DOHH2 (cell line): ENCODE data around the gene ALK.

Experiments used
- H3F3A ChIP-seq: fragments of 200-600 bp; sonication (generic), shearing (Covaris generic); 2 replicates; pipeline ENCODE4 v1.6.0; 2016; ENCODE audit warnings: antibody characterized with exemption, mild to moderate bottlenecking; ENCODE audit not compliant: control insufficient read depth, insufficient read depth
- H3K27ac ChIP-seq: fragments of 200-600 bp; sonication (generic); 2 replicates; pipeline ENCODE4 v1.5.1; 2014; ENCODE audit warnings: low read depth, mild to moderate bottlenecking, low read length, moderate library complexity
- H3K27me3 ChIP-seq: fragments of 200-600 bp; sonication (generic); 2 replicates; pipeline ENCODE4 v1.6.1; 2014; ENCODE audit warnings: mild to moderate bottlenecking, low read length, mixed read lengths; ENCODE audit not compliant: control insufficient read depth
- H3K36me3 ChIP-seq: fragments of 200-600 bp; sonication (generic); 2 replicates; pipeline ENCODE4 v1.6.1; 2014; ENCODE audit warnings: mild to moderate bottlenecking, low read length, moderate library complexity, mixed read lengths; ENCODE audit not compliant: control insufficient read depth
- H3K4me1 ChIP-seq: fragments of 200-600 bp; sonication (generic); 2 replicates; pipeline ENCODE4 v1.6.1; 2014; ENCODE audit warnings: mild to moderate bottlenecking, low read length, mixed read lengths; ENCODE audit not compliant: control insufficient read depth
- H3K4me2 ChIP-seq: fragments of 200-600 bp; sonication (generic); 2 replicates; pipeline ENCODE4 v1.6.0; 2014; ENCODE audit warnings: mild to moderate bottlenecking, low read length, moderate library complexity
- H3K4me3 ChIP-seq: fragments of 200-600 bp; sonication (generic); 2 replicates; pipeline ENCODE4 v1.5.1; 2014; ENCODE audit warnings: mild to moderate bottlenecking, low read length, mixed read lengths
- H3K79me2 ChIP-seq: fragments of 200-600 bp; sonication (generic); 2 replicates; pipeline ENCODE4 v1.6.1; 2014; ENCODE audit warnings: mild to moderate bottlenecking, low read length, mixed read lengths; ENCODE audit not compliant: control insufficient read depth
- H3K9me2 ChIP-seq: fragments of 200-600 bp; sonication (generic); replicated peaks from 2 replicates; pipeline ENCODE4 v1.6.1; 2014; ENCODE audit warnings: mild to moderate bottlenecking, low read length, mixed read lengths; ENCODE audit not compliant: control insufficient read depth
- H3K9me3 ChIP-seq: fragments of 200-600 bp; sonication (generic); 2 replicates; pipeline ENCODE4 v1.6.1; 2014; ENCODE audit warnings: antibody characterized with exemption, low read length, mixed read lengths; ENCODE audit not compliant: control insufficient read depth, insufficient read depth
- H4K20me1 ChIP-seq: fragments of 200-600 bp; sonication (generic); 2 replicates; pipeline ENCODE4 v1.6.0; 2014; ENCODE audit warnings: low read depth, mild to moderate bottlenecking, antibody characterized with exemption, low read length, moderate library complexity; ENCODE audit not compliant: control insufficient read depth, insufficient read depth
- CTCF ChIP-seq: fragments of 200-600 bp; sonication (generic); IDR thresholded peaks from one replicate; pipeline ENCODE4 v1.5.1; 2014; ENCODE audit warnings: antibody characterized with exemption, mild to moderate bottlenecking, low read depth, low read length; ENCODE audit not compliant: poor library complexity, severe bottlenecking
- EZH2phosphoT487 ChIP-seq: fragments of 200-600 bp; sonication (generic); IDR thresholded peaks from 2 replicates; pipeline ENCODE4 v1.6.1; 2017; ENCODE audit warnings: borderline replicate concordance, mild to moderate bottlenecking, antibody characterized with exemption, low read length, moderate library complexity, mixed read lengths

Gene ALK

GRCh38 chr2:29763371-29763770, 158.0 kb downstream of the ALK start:
- no peaks in the 10 kb centered on the region for H3K9me2 ChIP-seq
- H3K79me2 ChIP-seq = no peaks in the 10 kb centered on the region
- H3K9me3 ChIP-seq = no peaks in the 10 kb centered on the region
- TF ChIP-seq CTCF (no peak), EZH2phosphoT487 (no peak)
- no peaks in the 10 kb centered on the region for H3F3A ChIP-seq
- H4K20me1 ChIP-seq = no peaks in the 10 kb centered on the region
- no peak overlapping the region for H3K4me3 ChIP-seq
- no peak overlapping the region for H3K4me2 ChIP-seq
- no peaks in the 10 kb centered on the region for H3K4me1 ChIP-seq
- no peaks in the 10 kb centered on the region for H3K27me3 ChIP-seq
- no peaks in the 10 kb centered on the region for H3K36me3 ChIP-seq
- no peak overlapping the region for H3K27ac ChIP-seq

GRCh38 chr2:29762239-29762638, 159.1 kb downstream of the ALK start:
- Histone ChIP-seq H3K4me3 (no peak overlapping the region), H3K9me2 (no peaks in the 10 kb centered on the region), H3K9me3 (no peaks in the 10 kb centered on the region), H3K27me3 (no peaks in the 10 kb centered on the region), H3F3A (no peaks in the 10 kb centered on the region), H3K36me3 (no peaks in the 10 kb centered on the region), H3K4me2 (no peak overlapping the region), H4K20me1 (no peaks in the 10 kb centered on the region), H3K27ac (no peak overlapping the region), H3K4me1 (no peaks in the 10 kb centered on the region), H3K79me2 (no peaks in the 10 kb centered on the region)
- no peak for TF ChIP-seq EZH2phosphoT487
- TF ChIP-seq CTCF = no peak

GRCh38 chr2:29761278-29761677, 160.1 kb downstream of the ALK start:
- H3F3A ChIP-seq = no peaks in the 10 kb centered on the region
- no peaks in the 10 kb centered on the region for H3K9me2 ChIP-seq
- TF ChIP-seq EZH2phosphoT487 (no peak), CTCF (no peak)
- H3K27me3 ChIP-seq = no peaks in the 10 kb centered on the region
- no peak overlapping the region for H3K4me2 ChIP-seq
- H3K4me3 ChIP-seq = no peak overlapping the region
- H3K4me1 ChIP-seq = no peaks in the 10 kb centered on the region
- H3K27ac ChIP-seq = no peak overlapping the region
- no peaks in the 10 kb centered on the region for H3K36me3 ChIP-seq
- H3K79me2 ChIP-seq = no peaks in the 10 kb centered on the region
- no peaks in the 10 kb centered on the region for H3K9me3 ChIP-seq
- H4K20me1 ChIP-seq = no peaks in the 10 kb centered on the region

- no peaks in the 10 kb centered on the region for H3K27me3 ChIP-seq
- H3K4me1 ChIP-seq = no peaks in the 10 kb centered on the region
- H3K9me2 ChIP-seq = no peaks in the 10 kb centered on the region
- H3K79me2 ChIP-seq = no peaks in the 10 kb centered on the region
- H4K20me1 ChIP-seq = no peaks in the 10 kb centered on the region
- H3K4me3 ChIP-seq = no peak overlapping the region
- H3F3A ChIP-seq = no peaks in the 10 kb centered on the region
- no peak overlapping the region for H3K27ac ChIP-seq
- no peaks in the 10 kb centered on the region for H3K36me3 ChIP-seq
- TF ChIP-seq CTCF (no peak), EZH2phosphoT487 (no peak)
- no peaks in the 10 kb centered on the region for H3K9me3 ChIP-seq
- H3K4me2 ChIP-seq = no peak overlapping the region
Observed at GRCh38 chr2:29760008-29760407, 161.4 kb downstream of the ALK start.
